Aorta (tissue), 5 donors: ENCODE data around the gene DENND5A. TPM values are rescaled to one million over a fixed set of nuclear protein-coding genes. Genes with fewer than 3 reads are reported as not detected.

Experiments
- ATAC-seq: fragments of 200-7000 bp; cut with Tn5 transposase; one replicate; pipeline ENCODE4 v1.9.1; 2022; ENCODE audit warnings: moderate library complexity; ENCODE audit not compliant: low FRiP score
- DNase-seq, 2 donors: peaks; one replicate each; pipeline ENCODE4 v3.0.0-alpha.2; 2020
- H3K27ac ChIP-seq, 2 donors: one replicate each; pipeline ENCODE4 v1.5.1; 2013; ENCODE audit warnings: low read length in 2 of 2, mild to moderate bottlenecking in 2 of 2, moderate library complexity in 2 of 2, control low read depth in 1 of 2, inconsistent platforms in 1 of 2, low read depth in 1 of 2
- H3K27me3 ChIP-seq, 2 donors: one replicate each; pipeline ENCODE4 v1.6.1; 2013; ENCODE audit warnings: control low read depth in 1 of 2, low read length in 1 of 2, mild to moderate bottlenecking in 1 of 2, moderate library complexity in 1 of 2; ENCODE audit not compliant: insufficient read depth in 2 of 2, control insufficient read depth in 1 of 2
- H3K36me3 ChIP-seq, 2 donors: one replicate each; pipeline ENCODE4 v1.6.1; 2013; ENCODE audit warnings: control low read depth in 1 of 2, low read length in 1 of 2, mild to moderate bottlenecking in 1 of 2; ENCODE audit not compliant: insufficient read depth in 2 of 2, control insufficient read depth in 1 of 2
- H3K4me1 ChIP-seq, 2 donors: one replicate each; pipeline ENCODE4 v1.6.1; 2013; ENCODE audit warnings: low read length in 2 of 2, control low read depth in 1 of 2, mild to moderate bottlenecking in 1 of 2, moderate library complexity in 1 of 2; ENCODE audit not compliant: insufficient read depth in 2 of 2, control insufficient read depth in 1 of 2
- H3K4me3 ChIP-seq, 2 donors: one replicate each; pipeline ENCODE4 v1.5.1; 2013; ENCODE audit warnings: low read length in 2 of 2, control low read depth in 1 of 2, mild to moderate bottlenecking in 1 of 2
- H3K9me3 ChIP-seq: one replicate; pipeline ENCODE4 v1.6.1; 2013; ENCODE audit warnings: mild to moderate bottlenecking, low read length; ENCODE audit not compliant: control insufficient read depth
- WGBS, 2 donors: extraction: QIAGEN DNeasy Blood & Tissue Kit; methylation state at CpG; one replicate each; pipeline ENCODE4 v1.1.7; 2013; 5-methylcytosine and 5-hydroxymethylcytosine counted together
- intact Hi-C, 2 donors: fragments of 100-400 bp; cut with DNase I; formaldehyde crosslinking; loops; one replicate each; pipeline versions ENCODE4 v1.14.2 to v1.15.0; 2022
- long read RNA-seq, 2 donors: library from polyadenylated mRNA; unstranded; transcript quantifications; one replicate each; pipeline ENCODE4 v2.0.0, GENCODE V29; 2020 to 2021
- polyA plus RNA-seq, 2 donors: library from polyadenylated mRNA; stranded (reverse); fragments of 200-250 nt; gene quantifications; one replicate each; pipeline ENCODE4 v1.2.3, GENCODE V29; 2013
- total RNA-seq, 2 donors: library from RNA; stranded (reverse); fragmentation: NEBNext Ultra II Directional; extraction: Animal tissue kit (Norgen Biotek cat#: 25700); gene quantifications; one replicate each; pipeline ENCODE4 v1.2.1, GENCODE V29; 2021
- donor health status: healthy with polysubstance abuse.
- donor health status: Bipolar disorder and iron deficiency.
- donor health status: DM: no; HTN: no; CAD: no.
- donor health status: DM: no; HTN: no; CAD: no.
- donor health status: DM: yes; HTN: yes; CAD: no.

DENND5A gene
- 100 to 1,000 TPM; 129 to 155 TPM for total RNA-seq
- 10 to 100 TPM; 56.0 to 63.5 TPM for polyA plus RNA-seq
- long read RNA-seq, donor 1, transcript DENND5A-206 (15 exons, 3,593 nt), result major isoform, 7 of 62 reads
- long read RNA-seq, donor 1, partial matches to known transcripts, result 45 of 62 reads
- long read RNA-seq, donor 1, other reads (novel, unspliced or antisense), result 10 of 62 reads
- long read RNA-seq, donor 2, full-length matches to known transcripts, result 4 of 31 reads
- long read RNA-seq, donor 2, partial matches to known transcripts, result 20 of 31 reads
- long read RNA-seq, donor 2, other reads (novel, unspliced or antisense), result 7 of 31 reads

DNA sequence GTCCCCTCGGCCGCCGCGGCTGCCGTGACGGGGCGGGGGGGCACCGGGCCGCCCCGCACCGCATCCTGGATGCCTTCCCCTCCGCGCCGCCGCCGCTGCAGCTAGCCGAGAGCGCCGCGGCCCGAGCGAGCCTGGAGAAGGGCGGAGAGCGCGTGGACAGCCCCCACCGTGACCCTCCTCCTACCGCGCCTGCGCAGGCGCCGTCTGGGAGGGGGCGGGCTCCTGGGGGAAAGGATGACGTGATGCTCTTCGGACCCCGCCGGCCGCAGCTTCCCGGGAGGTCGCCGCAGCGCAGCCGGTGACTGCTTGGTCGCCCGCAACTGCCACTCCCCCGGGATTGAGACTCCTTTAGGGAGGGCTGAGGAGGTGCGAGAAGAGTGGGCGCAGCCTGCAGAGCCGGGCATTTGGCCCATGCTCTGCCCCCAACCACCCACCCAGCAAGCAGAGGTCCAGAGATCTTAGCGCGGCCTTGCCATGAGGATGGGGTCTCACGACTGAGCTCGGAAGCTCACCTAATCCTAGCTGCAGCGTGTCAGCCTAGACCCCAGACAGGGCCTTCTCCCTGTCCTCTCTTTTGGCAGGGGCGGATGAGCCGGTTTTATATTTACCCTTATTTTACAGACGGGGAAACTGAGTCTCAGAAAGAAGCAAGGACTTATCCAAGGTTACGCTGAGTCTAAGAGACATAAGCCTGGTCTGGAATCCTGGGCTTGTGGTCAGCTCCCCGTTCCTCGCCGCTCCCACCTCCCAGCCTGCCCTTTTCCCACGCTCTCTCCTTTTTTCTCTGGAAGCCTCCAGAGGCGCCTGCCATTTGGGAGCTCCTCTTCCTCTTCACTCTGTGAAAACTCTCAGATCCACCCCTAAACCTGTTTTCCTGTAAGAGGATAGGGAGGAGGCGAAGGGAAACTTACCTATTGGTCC, at the start of gene DENND5A:
Gene DENND5A, minus strand, starts transcription at position 140 of the 921 bp plus-strand sequence. CDS start 281 bp downstream, outside the sequence.
- intact Hi-C loops, result loop anchor here in 1 of 2 donors (10.0 kb wide), 1 partner anchor 91 kb away; no protein-coding TSS in a partner anchor
- Histone ChIP-seq H3K9me3 (no peaks in the 10 kb centered on the region), H3K4me3 (peak within 1 kb of the TSS; percentile 76 to 100), H3K4me1 (no peaks in the 10 kb centered on the region), H3K27me3 (no peaks in the 10 kb centered on the region), H3K27ac (peak within 1 kb of the TSS; percentile 84 to 98), H3K36me3 (no peaks in the 10 kb centered on the region)
- peak; percentile 94 for ATAC-seq
- DNase-seq, result peak; percentile 91 to 96
- 8 to 10% methylated on average over 42 to 63 of the region's 63 CpGs for WGBS, 2 donors

DNA sequence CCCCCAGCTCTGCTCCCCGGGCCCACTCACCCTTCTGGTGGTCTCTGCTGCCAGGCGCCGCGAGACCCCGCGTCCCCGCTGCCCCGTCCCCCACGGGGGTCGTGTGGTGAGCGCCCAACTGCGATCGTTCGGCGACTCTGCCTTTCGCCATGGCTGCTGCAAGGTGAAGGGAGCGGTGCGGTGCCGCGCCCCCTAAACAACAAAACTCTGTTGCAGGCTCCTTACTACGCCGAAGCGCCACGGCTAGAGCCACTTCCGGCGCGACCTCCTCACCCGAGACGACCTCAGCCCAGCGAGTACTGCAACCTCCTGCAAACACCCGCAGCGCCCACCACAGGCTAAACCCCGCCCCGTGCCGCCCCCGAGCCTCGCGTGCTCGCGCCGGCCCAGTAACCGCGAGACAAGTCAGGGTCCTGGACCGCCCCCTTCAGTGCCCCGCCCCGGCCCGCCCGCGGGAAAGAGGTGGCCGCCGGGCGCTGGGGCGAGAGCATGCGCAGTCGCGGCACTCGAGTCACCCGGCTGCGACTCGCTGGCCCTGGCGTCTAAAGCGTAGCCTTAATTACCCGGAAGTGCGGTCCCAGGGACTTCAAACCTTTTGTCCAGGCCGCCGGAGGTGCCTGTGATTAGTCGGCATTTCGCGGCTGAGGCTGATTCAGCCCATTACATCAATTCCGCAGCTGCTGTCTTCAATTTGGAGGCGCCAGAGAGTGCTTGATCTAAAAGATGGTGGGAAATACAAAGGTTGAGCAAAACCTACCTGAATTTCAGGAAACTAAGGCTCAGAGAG, 49.3 kb upstream of the DENND5A start, which contains the start of gene TMEM41B:
Gene TMEM41B, minus strand, starts transcription at position 303 of the 787 bp plus-strand sequence. Its CDS starts 152 bp downstream, at position 151.
- DNase-seq, result peak; percentile 99 to 100
- intact Hi-C loops, result loop anchor here (5.0 kb wide), 2 partner anchors 37 to 48 kb away; no protein-coding TSS in a partner anchor
- Histone ChIP-seq H3K27me3 (no peaks in the 10 kb centered on the region), H3K27ac (peak within 1 kb of the TSS in 1 of 2 donors; percentile 72), H3K9me3 (no peaks in the 10 kb centered on the region), H3K36me3 (no peaks in the 10 kb centered on the region), H3K4me1 (no peaks in the 10 kb centered on the region), H3K4me3 (peak within 1 kb of the TSS; percentile 81 to 94)
- peak; percentile 100 for ATAC-seq
- 0 to 1% methylated on average over 67 to 71 of the region's 71 CpGs for WGBS, 2 donors

DNA sequence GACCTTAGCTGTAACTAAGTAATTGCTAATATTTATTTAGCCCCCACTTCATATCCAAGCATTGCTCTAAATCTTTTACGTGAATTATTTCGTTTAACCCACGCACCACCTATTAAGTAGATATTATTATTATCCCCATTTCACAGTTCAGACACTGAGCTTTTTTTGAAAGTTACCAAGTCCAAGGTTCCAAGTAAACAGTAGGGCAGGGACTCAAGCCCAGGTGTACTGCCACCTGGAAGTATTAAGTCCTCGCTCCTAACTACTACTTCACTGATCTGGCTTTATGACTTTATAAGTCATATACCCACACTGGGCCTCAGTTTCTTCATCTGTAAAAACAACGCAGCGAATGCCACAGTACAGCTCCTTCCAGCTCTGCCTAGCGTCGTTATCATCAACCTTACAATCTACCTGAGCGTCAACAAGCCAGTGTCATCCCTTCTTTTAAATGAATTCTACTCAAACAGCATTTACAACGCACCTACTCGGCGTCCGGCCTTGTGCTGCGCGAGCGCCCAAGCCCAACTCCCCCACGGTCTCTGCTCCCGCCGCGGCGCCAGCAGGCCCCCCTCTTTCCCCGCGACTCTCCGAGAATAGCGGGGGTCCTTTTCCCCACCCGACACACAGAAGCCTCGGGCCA, 48.6 kb upstream of the DENND5A start:
- H3K4me3 ChIP-seq, result peak overlapping the region; percentile 81 to 94
- no peaks in the 10 kb centered on the region for H3K36me3 ChIP-seq
- peak overlapping the region in 1 of 2 donors; percentile 39 for H3K27ac ChIP-seq
- peak; percentile 64 for ATAC-seq
- H3K9me3 ChIP-seq, result no peaks in the 10 kb centered on the region
- H3K4me1 ChIP-seq, result no peaks in the 10 kb centered on the region
- intact Hi-C loops, result loop anchor here in 1 of 2 donors (5.0 kb wide), 2 partner anchors 36 to 49 kb away; no protein-coding TSS in a partner anchor
- DNase-seq, result no peak
- 1% methylated on average over 27 of the region's 27 CpGs for WGBS, 2 donors
- no peaks in the 10 kb centered on the region for H3K27me3 ChIP-seq

DNA sequence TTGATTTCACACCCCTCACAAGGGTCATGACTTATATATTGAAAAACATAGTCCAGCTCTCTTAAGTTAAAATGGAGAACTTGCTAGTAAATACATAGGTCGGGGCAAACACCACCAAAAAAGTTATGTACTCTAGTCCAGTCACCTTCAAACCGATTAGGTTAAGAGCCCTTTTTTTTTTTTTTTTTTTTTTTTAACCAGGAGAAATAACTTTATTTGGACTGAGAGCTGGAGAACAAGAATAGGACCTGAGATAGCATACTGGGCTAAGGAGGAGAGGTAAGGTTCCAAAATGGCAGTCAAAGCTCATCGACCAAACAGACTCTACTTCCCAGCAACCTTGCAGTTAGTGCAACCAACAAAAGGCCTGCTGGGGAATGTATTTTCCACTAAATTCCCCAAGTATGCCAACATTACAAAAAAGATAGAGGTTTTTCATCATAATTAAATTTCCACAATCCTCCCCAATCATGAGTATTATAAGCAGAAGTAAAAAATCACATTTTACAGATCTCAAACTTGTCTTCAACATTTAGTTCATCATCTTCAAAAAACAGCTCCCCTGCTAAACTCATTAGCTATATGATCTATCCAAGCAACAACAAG, 45.4 kb upstream of the DENND5A start:
- Histone ChIP-seq H3K9me3 (no peaks in the 10 kb centered on the region), H3K27me3 (no peaks in the 10 kb centered on the region), H3K36me3 (no peaks in the 10 kb centered on the region), H3K4me1 (no peaks in the 10 kb centered on the region), H3K4me3 (no peak overlapping the region), H3K27ac (no peak overlapping the region)
- intact Hi-C loops, result loop anchor here in 1 of 2 donors (5.0 kb wide), 2 partner anchors 33 to 52 kb away; no protein-coding TSS in a partner anchor
- ATAC-seq, result no peak
- WGBS, 2 donors, result 92 to 94% methylated on average over 3 of the region's 3 CpGs
- DNase-seq, result no peak

DNA sequence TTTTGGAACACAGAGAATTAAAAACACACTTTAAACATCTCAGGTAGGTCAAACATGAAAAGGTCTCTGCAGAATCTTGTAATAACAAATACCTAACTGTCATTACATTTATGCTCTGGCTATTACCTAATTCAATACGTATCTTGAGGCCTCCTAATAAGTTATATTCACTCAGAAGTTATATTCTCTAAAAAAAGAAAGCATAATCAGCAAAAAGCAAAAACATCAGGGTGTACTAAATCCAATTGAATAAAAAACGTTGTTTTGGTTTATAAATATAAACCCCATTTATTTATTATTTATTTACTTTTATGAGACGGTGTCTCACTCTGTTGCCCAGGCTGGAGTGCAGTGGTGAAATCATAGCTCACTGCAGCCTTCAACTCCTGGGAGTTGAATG, 39.0 kb upstream of the DENND5A start:
- H3K9me3 ChIP-seq, result no peaks in the 10 kb centered on the region
- no peak for DNase-seq
- H3K27me3 ChIP-seq, result no peaks in the 10 kb centered on the region
- H3K27ac ChIP-seq, result no peak overlapping the region
- no peaks in the 10 kb centered on the region for H3K36me3 ChIP-seq
- 80% methylated on average over 3 of the region's 3 CpGs for WGBS, 2 donors
- ATAC-seq, result no peak
- no peaks in the 10 kb centered on the region for H3K4me1 ChIP-seq
- H3K4me3 ChIP-seq, result no peak overlapping the region
- intact Hi-C loops, result no loop called here

DNA sequence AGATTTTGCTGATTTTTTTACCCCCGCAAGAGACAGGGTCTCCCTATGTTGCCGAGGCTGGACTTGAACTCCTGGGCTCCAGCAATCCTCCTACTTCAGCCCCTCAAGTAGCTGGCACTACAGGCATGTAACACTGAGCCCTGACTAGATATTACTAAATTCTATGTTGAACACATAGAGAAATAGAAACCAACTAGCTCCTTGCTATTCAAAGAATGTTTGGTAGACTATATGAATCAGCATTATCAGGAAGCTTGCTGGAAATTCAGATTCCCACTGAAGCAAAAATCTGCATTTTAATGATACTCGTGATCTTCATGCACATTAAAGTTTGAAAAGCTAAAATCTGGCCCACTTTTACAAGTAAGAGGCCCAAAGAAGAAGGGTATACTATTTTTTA, 37.3 kb upstream of the DENND5A start:
- intact Hi-C loops, result no loop called here
- Histone ChIP-seq H3K27ac (no peak overlapping the region), H3K4me3 (no peak overlapping the region), H3K4me1 (no peaks in the 10 kb centered on the region), H3K36me3 (no peaks in the 10 kb centered on the region), H3K27me3 (no peaks in the 10 kb centered on the region), H3K9me3 (no peaks in the 10 kb centered on the region)
- ATAC-seq (no peak), DNase-seq (no peak)
- 81 to 86% methylated on average over 3 of the region's 3 CpGs for WGBS, 2 donors

DNA sequence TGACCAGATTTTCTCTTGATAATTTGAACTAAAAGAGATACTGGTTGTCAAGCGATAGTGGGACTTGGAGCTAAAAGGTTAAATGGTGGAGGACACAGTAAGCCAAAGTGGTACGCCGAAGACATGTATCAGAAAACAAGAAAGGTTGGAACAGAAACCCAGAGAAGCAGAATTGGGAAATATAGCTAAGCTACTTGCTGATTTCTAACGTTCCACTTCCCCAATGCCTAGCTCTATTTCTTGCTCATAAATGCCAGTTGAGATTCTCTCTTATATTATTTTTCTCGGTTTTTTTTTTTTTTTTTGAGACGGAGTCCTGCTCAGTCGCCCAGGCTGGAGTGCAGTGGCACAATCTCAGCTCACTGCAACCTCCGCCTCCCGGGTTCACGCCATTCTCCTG, 36.6 kb upstream of the DENND5A start:
- no peak overlapping the region for H3K4me3 ChIP-seq
- H3K36me3 ChIP-seq, result no peaks in the 10 kb centered on the region
- 88 to 92% methylated on average over 10 of the region's 10 CpGs for WGBS, 2 donors
- H3K27ac ChIP-seq, result no peak overlapping the region
- DNase-seq, result no peak
- intact Hi-C loops, result no loop called here
- no peak for ATAC-seq
- H3K4me1 ChIP-seq, result no peaks in the 10 kb centered on the region
- H3K27me3 ChIP-seq, result no peaks in the 10 kb centered on the region
- H3K9me3 ChIP-seq, result no peaks in the 10 kb centered on the region
